ENCODE data around the gene ST8SIA1.

Gene ST8SIA1

GRCh38 chr12:22374508-22374907 lies 40.0 kb upstream of the ST8SIA1 start:
- no peaks in the 10 kb centered on the region for H4K20me1 ChIP-seq (ENCODE audit: insufficient read depth)
- no peak overlapping the region for H3K27ac ChIP-seq
- no peak overlapping the region for H3K4me3 ChIP-seq (IDR thresholded peaks at IDR 0.05; ENCODE audit: insufficient read depth, low read depth, low read length)
- no peaks in the 10 kb centered on the region for H3K36me3 ChIP-seq (ENCODE audit: insufficient read depth)
- no peak overlapping the region for H2AFZ ChIP-seq (ENCODE audit: low read depth)
- no peak for TF ChIP-seq CTCF (conservative IDR thresholded peaks at IDR 0.05; ENCODE audit: low read depth, low read length)
- H3K27me3 ChIP-seq (ENCODE audit: insufficient read depth, low read depth), result no peaks in the 10 kb centered on the region
- H3K4me1 ChIP-seq (ENCODE audit: low read depth, poor library complexity, severe bottlenecking), result no peaks in the 10 kb centered on the region
- H3K4me2 ChIP-seq, result no peak overlapping the region
- H3K9ac ChIP-seq, result no peak overlapping the region
- no peaks in the 10 kb centered on the region for H3K79me2 ChIP-seq (ENCODE audit: insufficient read depth, low read depth)

GRCh38 chr12:22372277-22372837 lies 37.9 kb upstream of the ST8SIA1 start:
- Histone ChIP-seq H2AFZ (ENCODE audit: low read depth) (no peak overlapping the region), H3K4me2 (no peak overlapping the region), H3K27ac (no peak overlapping the region)

GRCh38 chr12:22366181-22366580 lies 31.7 kb upstream of the ST8SIA1 start:
- H3K27ac ChIP-seq, result no peak overlapping the region
- H4K20me1 ChIP-seq (ENCODE audit: insufficient read depth), result no peaks in the 10 kb centered on the region
- no peak overlapping the region for H2AFZ ChIP-seq (ENCODE audit: low read depth)
- H3K36me3 ChIP-seq (ENCODE audit: insufficient read depth), result no peaks in the 10 kb centered on the region
- no peak overlapping the region for H3K9ac ChIP-seq
- H3K4me2 ChIP-seq, result no peak overlapping the region
- TF ChIP-seq CTCF (conservative IDR thresholded peaks at IDR 0.05; ENCODE audit: low read depth, low read length), result no peak
- H3K27me3 ChIP-seq (ENCODE audit: insufficient read depth, low read depth), result no peaks in the 10 kb centered on the region
- H3K4me3 ChIP-seq (IDR thresholded peaks at IDR 0.05; ENCODE audit: insufficient read depth, low read depth, low read length), result no peak overlapping the region
- H3K79me2 ChIP-seq (ENCODE audit: insufficient read depth, low read depth), result no peaks in the 10 kb centered on the region
- H3K4me1 ChIP-seq (ENCODE audit: low read depth, poor library complexity, severe bottlenecking), result no peaks in the 10 kb centered on the region

More at GRCh38 chr12:22372277-22372837, 37.9 kb upstream of the ST8SIA1 start:
- Histone ChIP-seq H4K20me1 (ENCODE audit: insufficient read depth) (no peaks in the 10 kb centered on the region), H3K4me1 (ENCODE audit: low read depth, poor library complexity, severe bottlenecking) (no peaks in the 10 kb centered on the region), H3K79me2 (ENCODE audit: insufficient read depth, low read depth) (no peaks in the 10 kb centered on the region), H3K27me3 (ENCODE audit: insufficient read depth, low read depth) (no peaks in the 10 kb centered on the region), H3K4me3 (IDR thresholded peaks at IDR 0.05; ENCODE audit: insufficient read depth, low read depth, low read length) (no peak overlapping the region), H3K36me3 (ENCODE audit: insufficient read depth) (no peaks in the 10 kb centered on the region), H3K9ac (no peak overlapping the region)
- TF ChIP-seq CTCF (conservative IDR thresholded peaks at IDR 0.05; ENCODE audit: low read depth, low read length), result no peak

- H2AFZ ChIP-seq (ENCODE audit: low read depth), result no peak overlapping the region
- no peak overlapping the region for H3K4me3 ChIP-seq (IDR thresholded peaks at IDR 0.05; ENCODE audit: insufficient read depth, low read depth, low read length)
- no peaks in the 10 kb centered on the region for H3K27me3 ChIP-seq (ENCODE audit: insufficient read depth, low read depth)
- TF ChIP-seq CTCF (conservative IDR thresholded peaks at IDR 0.05; ENCODE audit: low read depth, low read length), result no peak
- no peak overlapping the region for H3K4me2 ChIP-seq
- no peaks in the 10 kb centered on the region for H3K36me3 ChIP-seq (ENCODE audit: insufficient read depth)
- no peaks in the 10 kb centered on the region for H4K20me1 ChIP-seq (ENCODE audit: insufficient read depth)
- H3K9ac ChIP-seq, result no peak overlapping the region
- no peaks in the 10 kb centered on the region for H3K4me1 ChIP-seq (ENCODE audit: low read depth, poor library complexity, severe bottlenecking)
- no peak overlapping the region for H3K27ac ChIP-seq
- H3K79me2 ChIP-seq (ENCODE audit: insufficient read depth, low read depth), result no peaks in the 10 kb centered on the region
Measured at GRCh38 chr12:22361785-22362184, 27.3 kb upstream of the ST8SIA1 start.
